Erythroblast (primary cell): Measurements from ENCODE around the gene GNAI1.

Experiments
- GATA1 ChIP-seq: IDR thresholded peaks from 2 replicates; pipeline ENCODE4 v1.6.1; 2011; ENCODE audit warnings: low read depth, mild to moderate bottlenecking, control low read depth, low read length, moderate library complexity
- POLR2A ChIP-seq: IDR thresholded peaks from 2 replicates; pipeline ENCODE4 v1.6.1; 2011; ENCODE audit warnings: mild to moderate bottlenecking, low read length

DNA sequence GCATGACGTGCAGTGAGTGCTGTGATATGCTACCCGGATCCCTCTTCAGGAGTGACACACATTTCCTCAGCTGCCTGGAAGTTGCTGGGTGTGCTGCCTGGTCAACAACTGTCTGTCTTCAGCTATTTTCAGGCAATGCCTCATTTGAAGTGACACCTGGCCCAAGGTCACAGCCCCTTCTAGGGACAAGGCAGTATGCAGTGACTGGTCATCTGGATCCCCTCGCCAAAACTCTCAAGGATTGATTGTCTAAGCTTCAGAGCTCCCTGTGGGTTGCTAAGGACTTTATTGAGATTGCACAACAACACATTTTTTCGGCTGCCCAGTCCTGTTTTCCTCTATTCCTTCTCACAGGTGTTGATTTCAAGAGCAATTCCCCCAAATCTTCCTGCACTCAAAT lies 108.8 kb downstream of the GNAI1 start:
- no peak for TF ChIP-seq POLR2A
- TF ChIP-seq GATA1, result no peak
